Epithelial cell of prostate (primary cell): ENCODE results near the gene DPP10.
"Not testable (repeated sequence)": the region's sequence is repeated elsewhere in the genome, so short reads cannot be mapped to it uniquely, and the experiment has no call there.

Source experiments
- DNase-seq: peaks from one replicate; pipeline ENCODE4 v3.0.0-alpha.2; 2011; ENCODE audit warnings: low read depth, low spot score
- H3K27ac ChIP-seq: fragments of 450-650 bp; 2 replicates; pipeline ENCODE4 v1.5.1; 2017; ENCODE audit warnings: mild to moderate bottlenecking

The DPP10 gene

DNA sequence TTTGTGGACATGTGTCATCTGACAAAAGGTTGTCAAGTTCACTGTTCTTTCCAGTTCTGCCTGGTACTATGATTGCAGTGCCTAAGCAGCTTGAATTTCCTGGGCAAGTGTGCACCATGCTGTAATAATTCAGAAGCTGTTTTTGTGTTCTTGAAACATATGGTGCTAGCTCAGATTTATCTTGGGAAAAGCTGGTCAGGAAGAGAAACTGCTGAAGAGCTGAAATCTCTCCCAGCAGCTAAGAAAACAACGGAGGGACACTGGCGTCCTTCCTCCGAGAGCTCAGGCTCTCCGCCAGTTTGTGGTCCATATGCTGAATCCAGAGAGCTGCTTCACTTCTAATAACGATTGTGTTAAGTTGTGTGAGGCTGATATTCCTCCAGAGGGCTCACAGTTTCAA lies 642.0 kb downstream of the DPP10 start:
- H3K27ac ChIP-seq, result no peak overlapping the region
- DNase-seq, result no peak

DNA sequence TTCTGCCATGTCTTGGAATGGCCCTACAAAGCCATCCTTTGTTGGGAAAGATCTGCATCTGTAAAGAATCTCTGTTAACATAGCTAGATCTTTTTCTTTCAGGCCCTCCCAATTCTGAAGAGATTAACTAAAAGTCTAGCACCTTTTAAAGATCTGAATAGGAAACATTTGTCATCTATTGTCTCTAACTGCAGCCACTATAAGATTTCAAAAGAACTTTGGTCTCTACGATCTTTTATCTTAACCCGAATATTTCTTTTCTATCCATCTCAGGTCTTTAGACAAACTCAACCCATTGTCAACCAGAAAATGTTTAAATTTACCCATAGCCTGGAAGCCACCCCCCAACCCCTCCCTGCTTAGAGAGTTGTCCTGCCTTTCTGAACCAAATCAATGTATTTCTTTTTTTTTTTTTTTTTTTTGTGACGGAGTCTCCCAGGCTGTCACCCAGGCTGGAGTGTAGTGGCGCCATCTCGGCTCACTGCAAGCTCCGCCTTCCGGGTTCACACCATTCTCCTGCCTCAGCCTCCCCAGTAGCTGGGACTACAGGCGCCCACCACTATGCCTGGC lies 643.7 kb downstream of the DPP10 start:
- DNase-seq, H3K27ac ChIP-seq: not testable (repeated sequence)

DNA sequence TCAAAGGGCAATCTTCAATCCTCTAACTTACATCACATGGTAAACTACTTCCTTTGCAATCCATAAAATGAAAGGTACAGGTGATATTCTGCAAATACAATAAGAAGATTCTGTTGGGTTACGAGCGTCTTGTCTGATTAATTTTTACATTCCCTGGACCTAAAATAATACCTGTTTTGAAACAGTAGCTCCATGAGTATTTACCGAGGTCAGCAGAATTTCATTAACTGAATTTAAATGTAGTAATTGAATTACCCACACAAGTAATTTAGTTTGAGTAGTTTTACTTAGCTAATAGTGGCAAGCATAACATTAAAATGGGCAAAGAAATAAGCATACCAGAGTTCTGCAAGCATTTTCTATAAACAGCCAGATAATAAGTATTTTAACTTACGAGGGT lies 652.0 kb downstream of the DPP10 start:
- H3K27ac ChIP-seq, result no peak overlapping the region
- DNase-seq, result no peak

DNA sequence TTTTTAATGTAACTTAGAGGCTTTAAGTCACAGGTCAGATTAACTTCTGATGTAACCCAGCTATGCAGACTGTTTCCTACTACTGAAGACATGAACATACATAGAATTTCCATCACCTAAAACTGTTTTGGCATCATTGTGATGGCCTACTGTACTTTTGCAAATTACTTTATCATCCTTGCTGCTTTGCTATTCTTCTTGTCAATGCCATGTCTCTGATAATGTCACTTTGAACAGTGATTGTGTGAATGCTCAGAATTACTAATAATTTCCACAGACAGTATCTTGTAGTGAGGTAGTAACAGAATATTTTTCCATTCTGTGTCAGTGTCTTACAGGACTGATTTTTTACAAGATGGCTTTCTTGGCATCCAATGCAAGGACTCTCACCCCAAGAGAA lies 663.5 kb downstream of the DPP10 start:
- DNase-seq, result no peak
- H3K27ac ChIP-seq, result no peak overlapping the region

DNA sequence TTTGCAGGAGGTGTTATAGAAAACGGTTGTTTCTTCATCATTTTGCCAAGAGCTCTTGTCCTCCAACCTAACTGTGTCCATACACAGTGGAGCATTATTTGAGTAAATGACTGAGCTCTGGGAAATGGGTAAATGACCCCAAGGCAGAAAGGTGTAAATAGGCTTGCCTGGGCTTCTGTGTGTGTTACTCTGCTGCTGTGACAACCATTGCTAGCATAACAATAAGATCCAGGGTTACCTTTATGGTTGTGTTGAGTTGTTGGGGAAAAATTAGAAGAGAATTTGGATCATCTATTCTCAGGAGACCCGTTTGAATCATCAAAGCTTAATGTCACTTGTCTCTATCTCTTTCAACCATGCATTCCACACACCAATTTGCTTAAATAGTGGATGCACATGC lies 672.7 kb downstream of the DPP10 start:
- no peak for DNase-seq
- H3K27ac ChIP-seq, result no peak overlapping the region

DNA sequence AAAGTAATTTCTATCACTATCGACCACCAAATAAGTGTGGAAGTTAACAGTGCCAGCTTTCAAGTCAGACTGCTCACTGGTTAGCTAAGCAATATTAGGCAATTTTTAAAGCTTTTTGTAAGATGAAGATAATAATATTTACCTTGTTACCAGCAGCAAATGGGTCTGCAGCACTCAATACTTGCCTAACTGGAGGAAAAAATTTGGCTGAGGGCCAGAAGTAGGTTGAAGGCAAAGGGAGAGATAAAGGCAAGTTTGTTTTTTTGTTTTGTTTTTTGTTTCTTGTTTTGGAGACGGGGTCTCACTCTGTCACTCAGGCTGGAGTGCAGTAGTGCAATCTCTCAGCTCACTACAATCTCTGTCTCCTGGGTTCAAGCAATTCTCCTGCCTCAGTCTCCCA lies 675.9 kb downstream of the DPP10 start:
- no peak overlapping the region for H3K27ac ChIP-seq
- no peak for DNase-seq

DNA sequence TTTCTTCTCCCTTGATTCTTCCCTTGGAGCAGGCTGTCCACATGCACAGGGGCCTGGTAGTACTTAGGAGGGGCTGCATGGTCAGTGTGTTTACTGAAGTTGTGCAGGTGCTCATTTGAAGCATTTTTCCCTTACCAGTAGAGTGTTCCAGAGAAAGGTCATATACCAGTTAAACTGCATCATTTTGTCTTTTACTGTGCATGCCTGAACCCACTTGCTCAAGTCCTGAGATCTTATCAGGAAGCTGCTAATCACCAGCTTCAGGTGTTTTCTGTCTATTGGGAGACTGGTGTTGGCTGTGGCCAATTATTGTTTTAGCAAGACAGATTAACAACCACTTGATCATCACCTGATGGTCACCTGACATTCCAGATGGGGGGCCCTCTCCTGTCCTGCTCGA lies 676.6 kb downstream of the DPP10 start:
- H3K27ac ChIP-seq, result no peak overlapping the region
- DNase-seq, result no peak

DNA sequence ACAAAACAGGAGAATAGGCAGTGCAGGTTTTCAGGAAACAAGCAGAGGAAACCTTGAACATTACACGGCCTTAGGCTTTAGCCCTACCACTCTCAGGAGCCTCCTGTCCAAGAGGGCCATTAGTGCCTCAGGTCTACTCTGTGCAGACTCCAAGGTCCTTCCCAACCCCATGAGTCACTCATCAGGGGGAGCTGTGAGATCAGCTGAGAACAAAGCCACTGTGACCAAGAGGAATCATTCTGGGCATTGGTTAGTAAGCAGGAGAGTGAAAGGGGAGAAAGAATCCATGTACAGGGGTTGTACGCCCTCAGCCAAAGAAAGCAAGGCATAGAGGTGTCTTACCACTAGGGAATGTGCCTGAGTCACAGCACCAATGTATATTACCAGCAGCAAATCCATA lies 680.3 kb downstream of the DPP10 start:
- no peak for DNase-seq
- no peak overlapping the region for H3K27ac ChIP-seq

DNA sequence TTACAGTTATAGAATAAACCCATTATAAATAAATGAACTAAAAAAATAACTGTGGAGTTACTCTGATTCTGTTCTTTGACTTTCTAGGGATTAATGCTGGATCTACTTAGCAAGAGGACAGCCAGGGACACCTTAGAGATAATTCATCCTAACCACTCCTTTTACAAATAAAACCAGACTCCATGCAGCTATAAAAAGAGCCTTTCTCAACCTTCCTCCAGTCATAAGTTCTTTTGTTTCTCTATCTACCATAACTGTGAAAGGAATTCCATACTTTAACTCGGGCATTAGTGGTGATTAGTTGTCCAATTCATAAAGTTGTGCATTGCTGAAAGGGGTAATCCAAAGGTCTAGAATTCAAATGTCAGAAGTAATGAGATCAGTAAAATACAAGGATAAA lies 682.4 kb downstream of the DPP10 start:
- no peak for DNase-seq
- H3K27ac ChIP-seq, result no peak overlapping the region

DNA sequence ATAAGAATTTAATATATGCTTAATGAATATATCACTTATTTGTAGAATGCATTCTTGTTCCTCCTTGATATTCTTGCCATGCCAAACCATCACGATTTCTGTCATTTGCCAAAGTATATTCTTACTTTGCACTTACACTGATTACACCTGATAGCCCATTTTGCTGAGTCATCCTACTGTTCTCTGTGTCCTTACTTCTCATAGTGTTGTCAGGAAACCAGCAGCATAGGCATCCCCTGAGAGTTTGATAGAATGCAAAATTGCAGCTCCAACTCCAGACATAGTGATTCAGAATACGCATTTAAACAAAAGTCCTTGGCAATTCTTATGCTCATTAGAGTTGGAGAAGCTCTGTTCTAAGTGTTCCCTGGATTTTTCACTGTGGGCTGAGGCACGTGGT lies 687.1 kb downstream of the DPP10 start:
- H3K27ac ChIP-seq, result no peak overlapping the region
- no peak for DNase-seq

DNA sequence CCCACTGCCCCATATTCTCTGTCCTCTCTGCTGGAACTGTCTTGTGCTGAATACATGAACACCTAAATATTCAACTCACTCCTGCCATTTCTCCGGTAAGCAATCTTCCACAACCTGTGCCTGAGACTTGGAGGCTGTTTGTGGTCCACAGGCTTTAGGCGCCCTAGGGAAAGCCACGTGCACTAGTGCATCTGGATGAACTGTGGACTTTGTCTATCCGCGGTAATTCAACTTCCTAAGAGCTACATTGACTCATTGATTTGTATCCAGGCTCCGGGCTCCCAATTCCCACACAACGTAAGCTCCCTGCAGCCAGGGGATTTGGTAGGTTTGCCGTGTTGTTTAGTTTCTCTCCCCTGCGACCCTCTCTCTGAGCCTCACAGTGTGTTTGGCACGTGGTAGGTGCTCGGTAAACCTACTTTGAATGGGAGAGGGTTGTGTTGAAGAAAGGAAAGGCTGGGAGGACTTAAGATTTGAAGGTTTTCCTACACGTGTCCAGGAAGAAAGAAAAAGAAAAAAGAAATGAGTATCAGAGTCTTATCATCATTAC lies 718.2 kb downstream of the DPP10 start:
- no peak overlapping the region for H3K27ac ChIP-seq
- no peak for DNase-seq

DNA sequence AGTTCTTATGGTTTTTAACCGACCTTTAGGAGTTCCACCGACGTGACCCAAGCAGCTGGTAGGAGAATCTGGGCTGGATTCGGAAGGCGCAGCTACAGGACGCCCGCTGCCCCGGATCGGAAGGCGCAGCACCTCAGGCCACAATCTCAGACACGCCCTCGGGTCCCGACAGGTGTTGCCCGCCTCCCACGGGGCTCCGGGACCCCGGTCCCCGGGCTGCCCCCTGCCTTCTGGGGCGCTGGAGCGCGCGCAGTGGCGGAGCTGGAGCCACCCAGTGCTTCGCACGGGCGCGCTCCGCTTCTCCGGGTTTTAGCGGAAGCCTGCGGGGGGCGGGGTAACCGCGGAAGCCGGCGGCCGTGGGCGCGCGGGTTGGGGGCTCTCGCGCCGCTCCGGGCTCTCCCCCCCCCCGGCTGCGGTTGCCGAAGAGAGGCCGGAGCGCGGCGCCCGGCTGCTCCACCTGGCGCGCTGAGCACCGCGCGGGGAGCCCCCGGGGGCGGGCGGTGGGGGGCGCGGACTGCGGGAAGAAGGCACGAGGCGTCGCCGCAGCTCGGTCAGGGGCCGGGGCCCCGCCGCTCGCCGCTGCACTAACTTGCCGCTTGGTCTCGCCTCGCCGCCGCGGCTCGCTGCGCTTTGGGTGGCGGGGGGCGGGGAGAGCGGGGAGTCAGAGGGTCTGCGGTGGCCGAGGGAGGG lies 718.8 kb downstream of the DPP10 start:
- DNase-seq, result no peak
- no peak overlapping the region for H3K27ac ChIP-seq

DNA sequence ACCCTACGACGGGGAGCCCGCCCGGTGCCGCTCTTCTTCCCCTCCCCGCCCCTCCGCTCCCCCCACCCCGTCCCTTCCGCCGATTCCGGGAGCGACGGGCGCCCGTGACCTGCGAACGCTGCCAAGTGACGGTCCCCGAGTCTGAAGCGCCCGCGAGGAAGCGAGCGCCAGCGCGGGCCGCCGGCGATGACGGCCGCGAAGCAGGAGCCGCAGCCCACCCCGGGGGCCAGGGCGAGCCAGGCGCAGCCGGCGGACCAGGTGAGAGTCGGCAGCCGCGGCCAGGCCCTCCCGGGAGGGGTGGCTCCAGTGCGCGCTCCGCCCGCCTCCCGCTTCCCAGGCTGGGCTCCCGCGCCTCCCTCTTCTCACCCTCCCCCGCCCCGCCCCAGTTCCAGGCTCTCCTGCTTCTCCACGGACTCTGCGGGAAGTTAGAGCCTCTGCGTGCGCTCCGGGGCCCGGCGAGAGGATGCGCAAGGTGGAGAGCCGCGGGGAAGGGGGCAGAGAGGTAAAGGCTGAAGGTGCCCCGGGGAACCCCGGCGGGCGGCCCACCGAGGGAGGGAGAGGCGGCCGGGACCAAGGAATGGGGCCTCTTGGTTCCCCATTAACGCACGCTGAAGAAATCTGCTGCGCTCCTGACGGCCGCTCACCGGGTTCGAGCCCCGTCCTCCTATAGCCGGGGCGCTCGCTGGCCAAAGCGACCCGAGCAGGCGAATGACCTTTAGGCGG lies 719.5 kb downstream of the DPP10 start:
- no peak overlapping the region for H3K27ac ChIP-seq
- no peak for DNase-seq

DNA sequence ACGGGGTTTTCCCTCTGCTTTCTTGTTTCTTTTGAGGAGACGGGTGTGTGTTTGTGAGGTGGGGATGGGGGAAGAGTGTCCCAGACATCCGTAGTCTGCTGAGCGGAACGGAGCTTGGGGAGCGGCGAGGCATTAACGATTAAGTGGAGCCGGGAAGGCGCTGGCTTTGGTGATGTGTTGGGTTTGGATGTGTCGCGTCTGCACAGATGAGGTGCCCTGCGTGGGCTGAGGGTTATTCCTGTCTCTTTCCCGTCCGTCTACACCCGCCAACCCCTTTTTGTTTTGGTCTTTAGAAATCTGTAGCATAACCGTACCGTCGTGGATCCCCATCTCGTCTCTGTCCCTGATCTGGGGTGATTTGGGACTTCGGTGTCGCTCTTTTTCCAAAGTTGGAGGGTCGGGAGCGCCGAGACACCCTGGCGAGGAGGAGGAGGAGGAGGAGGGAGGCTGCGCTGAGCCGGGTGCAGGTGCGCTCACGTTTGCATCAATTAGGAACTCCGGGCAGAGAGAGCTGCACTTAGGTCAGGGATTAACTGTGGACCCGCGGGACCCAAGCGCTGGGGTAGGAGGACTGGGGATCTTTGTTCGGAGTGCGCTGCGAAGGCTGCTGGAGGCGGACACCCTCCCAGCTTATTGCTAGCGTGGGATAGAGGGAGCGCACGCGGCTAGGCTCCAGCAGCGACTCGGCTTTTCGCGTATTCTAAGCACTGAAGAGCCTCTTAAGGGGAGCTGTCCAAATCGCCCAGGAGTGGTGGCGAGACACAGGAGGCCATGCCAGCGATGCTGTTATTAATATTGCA lies 720.3 kb downstream of the DPP10 start:
- DNase-seq, result no peak

DNA sequence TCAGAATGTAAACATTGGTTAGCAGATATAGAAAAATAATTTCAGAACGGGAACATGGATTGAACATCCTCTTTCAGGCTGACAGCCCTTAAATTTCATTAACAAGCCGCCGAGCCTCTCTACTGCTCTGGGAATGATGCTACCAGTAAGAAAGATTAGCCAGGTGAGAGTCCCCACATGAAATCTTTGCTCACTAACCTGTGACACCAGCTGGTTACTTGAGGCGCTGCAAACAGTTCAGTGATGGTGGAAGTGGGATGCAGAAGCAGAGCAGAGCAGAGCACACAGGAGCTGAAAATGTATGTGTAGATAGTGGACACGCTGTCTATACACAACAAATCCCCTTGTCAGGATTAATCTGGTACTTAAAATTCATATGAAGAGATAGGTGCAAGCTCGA lies 721.1 kb downstream of the DPP10 start:
- H3K27ac ChIP-seq, result no peak overlapping the region
- DNase-seq, result no peak

More for the DNA sequence above, 720.3 kb downstream of the DPP10 start:
- H3K27ac ChIP-seq, result no peak overlapping the region

DNA sequence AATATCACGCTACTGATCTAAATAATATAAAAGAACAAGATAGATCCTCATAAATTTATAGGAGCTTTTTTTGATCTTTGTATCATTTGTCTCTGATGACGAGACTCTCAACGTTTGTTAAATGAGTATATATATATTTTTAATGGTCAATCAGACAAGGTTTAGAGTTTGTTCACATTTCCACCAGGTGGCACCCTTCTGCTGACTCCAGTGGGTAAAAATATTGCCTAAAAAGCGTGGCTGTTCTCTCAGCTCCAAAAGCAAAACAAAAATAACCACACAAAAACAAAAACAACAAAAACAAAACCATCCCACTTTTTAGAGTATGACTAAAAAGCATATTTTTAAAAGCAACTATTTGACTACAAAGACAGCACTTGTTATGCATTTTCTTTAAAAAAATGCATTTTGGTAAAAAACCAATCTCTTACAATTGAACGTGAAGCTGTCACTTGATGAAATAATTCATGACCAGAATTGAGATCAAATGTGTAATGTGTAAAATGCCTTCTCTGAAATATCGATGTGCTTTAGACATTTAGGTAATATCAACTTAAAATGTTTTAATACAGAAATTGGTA lies 723.2 kb downstream of the DPP10 start:
- H3K27ac ChIP-seq, result no peak overlapping the region
- DNase-seq, result no peak

DNA sequence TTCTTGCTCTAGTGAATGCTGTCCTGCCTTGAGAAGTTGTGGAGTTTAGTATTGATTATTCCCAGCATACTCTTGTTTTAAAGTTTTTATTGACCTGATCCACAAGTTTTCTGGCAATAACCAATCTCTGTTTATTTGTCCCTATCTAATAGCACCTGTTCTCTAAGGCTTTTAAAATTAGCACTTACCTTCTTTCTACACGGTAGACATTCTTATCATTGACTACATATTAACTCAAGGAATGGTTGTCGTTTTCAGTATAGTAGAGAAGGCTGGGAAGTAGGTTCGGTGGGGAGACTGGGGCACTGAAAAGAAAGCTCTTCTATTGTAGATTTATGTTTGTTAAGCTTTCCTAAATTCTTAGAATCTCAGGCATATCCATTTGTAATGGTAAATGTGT lies 726.0 kb downstream of the DPP10 start:
- DNase-seq, result no peak
- no peak overlapping the region for H3K27ac ChIP-seq

DNA sequence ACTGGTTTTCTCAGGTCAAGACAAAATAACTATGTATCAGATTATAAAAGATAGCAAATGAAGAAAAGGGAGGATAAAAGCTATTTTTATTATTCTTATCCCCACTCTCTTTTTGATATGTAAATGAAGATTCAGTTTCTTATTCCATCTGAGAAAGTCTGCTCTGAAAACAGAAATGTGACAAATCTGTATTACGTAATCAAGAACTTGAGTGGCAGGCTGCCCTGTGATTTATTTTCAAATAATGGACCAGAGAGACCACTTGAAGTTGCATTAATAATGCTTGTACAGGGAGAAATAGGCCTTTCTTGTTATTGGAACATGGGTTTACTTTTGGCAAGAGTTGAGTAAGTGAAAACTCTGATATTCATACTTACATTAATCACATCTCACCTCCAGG lies 727.4 kb downstream of the DPP10 start:
- H3K27ac ChIP-seq, result no peak overlapping the region
- DNase-seq, result no peak

DNA sequence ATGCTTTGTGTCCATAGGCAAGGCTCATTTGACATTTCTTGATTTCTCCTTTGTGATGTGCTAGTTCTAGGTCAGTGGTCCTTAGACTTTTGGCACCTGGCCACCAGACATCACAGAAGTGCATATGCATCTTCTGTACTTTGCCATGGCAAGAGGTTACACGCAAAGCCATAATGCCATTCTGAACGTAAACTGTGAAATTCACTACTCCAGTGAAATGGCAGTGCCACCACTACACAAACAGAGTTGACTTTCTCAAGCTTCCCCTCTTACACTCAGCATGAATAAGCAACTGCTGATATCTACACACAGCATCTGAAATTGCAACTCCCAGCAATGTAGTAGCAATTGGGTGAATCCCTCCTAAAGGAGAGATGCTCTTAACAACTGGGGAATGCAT lies 729.3 kb downstream of the DPP10 start:
- DNase-seq, result no peak

DNA sequence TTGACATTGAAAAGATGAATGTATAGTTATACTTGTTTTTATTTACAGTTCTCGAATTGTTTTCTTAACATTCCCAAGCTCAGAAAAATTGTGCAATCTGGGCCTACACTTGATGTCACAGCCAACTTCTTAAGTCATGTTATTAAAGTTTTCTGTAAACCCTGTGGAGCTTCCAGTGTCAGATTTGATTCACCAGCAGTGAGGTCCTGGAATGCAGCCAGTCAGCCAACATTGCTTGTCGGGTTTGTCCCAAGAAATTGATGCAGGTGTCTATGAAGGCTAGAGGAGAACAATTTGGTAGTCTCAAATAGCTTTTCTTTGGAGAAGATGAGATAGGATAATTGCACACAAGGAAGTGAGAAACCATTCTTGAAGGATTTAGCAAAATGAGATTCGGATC lies 732.2 kb downstream of the DPP10 start:
- no peak for DNase-seq

More for the DNA sequence above, 729.3 kb downstream of the DPP10 start:
- no peak overlapping the region for H3K27ac ChIP-seq

More for the DNA sequence above, 732.2 kb downstream of the DPP10 start:
- H3K27ac ChIP-seq, result no peak overlapping the region
